MM.1S (cell line): ENCODE data around the gene SLC25A20.

ENCODE experiments used
- DNase-seq: peaks from one replicate; pipeline ENCODE4 v3.0.0-alpha.2; 2015
- H2AFZ ChIP-seq: fragments of 300-600 bp; sonication (generic); 2 replicates; pipeline ENCODE4 v1.6.0; 2016; ENCODE audit warnings: antibody characterized with exemption, low read length
- H3F3A ChIP-seq: fragments of 300-600 bp; sonication (generic); 2 replicates; pipeline ENCODE4 v1.6.1; 2016; ENCODE audit warnings: mild to moderate bottlenecking, antibody characterized with exemption, low read length, moderate library complexity, mixed read lengths; ENCODE audit not compliant: insufficient read depth
- H3K27ac ChIP-seq: fragments of 300-600 bp; sonication (generic); 2 replicates; pipeline ENCODE4 v1.5.1; 2016; ENCODE audit warnings: mild to moderate bottlenecking, low read length
- H3K27me3 ChIP-seq: fragments of 300-600 bp; sonication (generic); replicated peaks from 2 replicates; pipeline ENCODE4 v1.6.0; 2016; ENCODE audit warnings: low read length; ENCODE audit not compliant: insufficient read depth
- H3K36me3 ChIP-seq: fragments of 300-600 bp; sonication (generic); replicated peaks from 2 replicates; pipeline ENCODE4 v1.6.1; 2016; ENCODE audit warnings: mild to moderate bottlenecking, low read length, mixed read lengths; ENCODE audit not compliant: insufficient read depth
- H3K4me1 ChIP-seq: fragments of 300-600 bp; sonication (generic); 2 replicates; pipeline ENCODE4 v1.6.1; 2016; ENCODE audit warnings: low read length, mixed read lengths
- H3K4me2 ChIP-seq: fragments of 300-600 bp; sonication (generic); 2 replicates; pipeline ENCODE4 v1.6.0; 2016; ENCODE audit warnings: low read depth, low read length
- H3K4me3 ChIP-seq: fragments of 300-600 bp; sonication (generic); 2 replicates; pipeline ENCODE4 v1.5.1; 2016; ENCODE audit warnings: low read length, mixed read lengths
- H3K79me2 ChIP-seq: fragments of 300-600 bp; sonication (generic); 2 replicates; pipeline ENCODE4 v1.6.1; 2016; ENCODE audit warnings: mixed run types, low read length, mixed read lengths
- H3K9ac ChIP-seq: fragments of 300-600 bp; sonication (generic); 2 replicates; pipeline ENCODE4 v1.6.1; 2016; ENCODE audit warnings: low read length, mixed read lengths
- H3K9me2 ChIP-seq: fragments of 300-600 bp; sonication (generic); replicated peaks from 2 replicates; pipeline ENCODE4 v1.6.1; 2016; ENCODE audit warnings: mild to moderate bottlenecking, low read length, mixed read lengths; ENCODE audit not compliant: insufficient read depth
- H3K9me3 ChIP-seq: fragments of 300-600 bp; sonication (generic); replicated peaks from 2 replicates; pipeline ENCODE4 v1.6.1; 2016; ENCODE audit warnings: mild to moderate bottlenecking, low read length, mixed read lengths; ENCODE audit not compliant: insufficient read depth
- H4K20me1 ChIP-seq: fragments of 300-600 bp; sonication (generic); 2 replicates; pipeline ENCODE4 v1.6.1; 2016; ENCODE audit warnings: mild to moderate bottlenecking, low read length, moderate library complexity, mixed read lengths; ENCODE audit not compliant: insufficient read depth
- CTCF ChIP-seq: fragments of 300-600 bp; sonication (generic); IDR thresholded peaks from 2 replicates; pipeline ENCODE4 v1.5.1; 2016; ENCODE audit warnings: antibody characterized with exemption, low read length, mixed read lengths
- EZH2 ChIP-seq: fragments of 300-600 bp; sonication (generic); optimal IDR thresholded peaks from 2 replicates; pipeline ENCODE3; 2017; ENCODE audit warnings: low read depth, mild to moderate bottlenecking, antibody characterized with exemption, low read length, mixed read lengths
- EZH2phosphoT487 ChIP-seq: fragments of 300-600 bp; sonication (generic); IDR thresholded peaks from 2 replicates; pipeline ENCODE4 v1.6.1; 2018; ENCODE audit warnings: antibody characterized with exemption, low read length

SLC25A20 gene

GRCh38 chr3:48879994-48880377 lies 18.7 kb downstream of the SLC25A20 start:
- no peak overlapping the region for H3K4me2 ChIP-seq
- H3K4me3 ChIP-seq = no peak overlapping the region
- no peaks in the 10 kb centered on the region for H3K4me1 ChIP-seq
- H2AFZ ChIP-seq = no peak overlapping the region
- TF ChIP-seq CTCF = no peak
- no peak for TF ChIP-seq EZH2phosphoT487
- H3K79me2 ChIP-seq = peaks cover 46% of the 10 kb centered on the region
- no peak overlapping the region for H3K9ac ChIP-seq
- no peaks in the 10 kb centered on the region for H3K9me3 ChIP-seq
- no peaks in the 10 kb centered on the region for H3K9me2 ChIP-seq
- H3K27me3 ChIP-seq = no peaks in the 10 kb centered on the region
- DNase-seq = no peak
- no peaks in the 10 kb centered on the region for H3F3A ChIP-seq
- no peaks in the 10 kb centered on the region; the same call in 1 of the 2 replicates for H3K36me3 ChIP-seq
- no peak overlapping the region for H3K27ac ChIP-seq
- H4K20me1 ChIP-seq = no peaks in the 10 kb centered on the region

GRCh38 chr3:48879307-48879993 lies 19.2 kb downstream of the SLC25A20 start:
- Histone ChIP-seq H3K27ac (no peak overlapping the region), H3K4me3 (no peak overlapping the region), H4K20me1 (no peaks in the 10 kb centered on the region), H3K9me3 (no peaks in the 10 kb centered on the region), H3K36me3 (no peaks in the 10 kb centered on the region; the same call in 1 of the 2 replicates), H3K79me2 (peaks cover 41% of the 10 kb centered on the region), H3K9ac (no peak overlapping the region), H2AFZ (no peak overlapping the region), H3K9me2 (no peaks in the 10 kb centered on the region), H3K4me1 (no peaks in the 10 kb centered on the region), H3F3A (no peaks in the 10 kb centered on the region), H3K4me2 (no peak overlapping the region), H3K27me3 (no peaks in the 10 kb centered on the region)
- no peak for DNase-seq
- no peak for TF ChIP-seq EZH2
- TF ChIP-seq CTCF = no peak
- no peak for TF ChIP-seq EZH2phosphoT487

- no peak overlapping the region for H2AFZ ChIP-seq
- no peaks in the 10 kb centered on the region for H3K27me3 ChIP-seq
- H4K20me1 ChIP-seq = no peaks in the 10 kb centered on the region
- H3F3A ChIP-seq = no peaks in the 10 kb centered on the region
- no peak for TF ChIP-seq EZH2phosphoT487
- TF ChIP-seq CTCF = no peak
- no peak for TF ChIP-seq EZH2
- no peaks in the 10 kb centered on the region for H3K4me1 ChIP-seq
- no peaks in the 10 kb centered on the region for H3K9me2 ChIP-seq
- H3K4me2 ChIP-seq = no peak overlapping the region
- DNase-seq = no peak
- H3K36me3 ChIP-seq = no peaks in the 10 kb centered on the region; the same call in 1 of the 2 replicates
- no peak overlapping the region for H3K27ac ChIP-seq
- peaks cover 35% of the 10 kb centered on the region for H3K79me2 ChIP-seq
- no peaks in the 10 kb centered on the region for H3K9me3 ChIP-seq
- no peak overlapping the region for H3K9ac ChIP-seq
- H3K4me3 ChIP-seq = no peak overlapping the region
These were observed 21.0 kb downstream of the SLC25A20 start for GRCh38 chr3:48877671-48878070.
